Suprapubic skin (tissue), 4 donors: ENCODE results near the gene TAPBP. TPM values are rescaled to one million over a fixed set of nuclear protein-coding genes. Genes with fewer than 3 reads are reported as not detected.
A peak's percentile ranks its signal among the peaks of the same experiment; 100 is the strongest.
"Not testable (repeated sequence)": the region's sequence is repeated elsewhere in the genome, so short reads cannot be mapped to it uniquely, and the experiment has no call there.

ENCODE experiments used
- DNase-seq, 2 donors: peaks; one replicate each; pipeline ENCODE4 v3.0.0-alpha.2; 2019; ENCODE audit warnings: low spot score in 2 of 2
- H3K27ac ChIP-seq: fragments of 200-600 bp; sonication (generic); one replicate; pipeline ENCODE4 v1.5.1; 2019
- H3K27me3 ChIP-seq: fragments of 200-600 bp; sonication (generic); one replicate; pipeline ENCODE4 v1.5.1; 2019
- H3K36me3 ChIP-seq: fragments of 200-600 bp; sonication (generic); one replicate; pipeline ENCODE4 v1.5.1; 2019
- H3K4me1 ChIP-seq: fragments of 200-600 bp; sonication (generic); one replicate; pipeline ENCODE4 v1.5.1; 2019
- H3K4me3 ChIP-seq: fragments of 200-600 bp; sonication (generic); one replicate; pipeline ENCODE4 v1.5.1; 2019; ENCODE audit warnings: mild to moderate bottlenecking
- H3K9me3 ChIP-seq: fragments of 200-600 bp; sonication (generic); one replicate; pipeline ENCODE4 v1.5.1; 2019
- EP300 ChIP-seq: sonication (generic); formaldehyde crosslinking; IDR thresholded peaks from one replicate; pipeline ENCODE4 v1.6.1; 2017; ENCODE audit warnings: antibody characterized with exemption
- POLR2A ChIP-seq, 2 donors: fragments of 450-650 bp; IDR thresholded peaks; one replicate each; pipeline ENCODE4 v1.6.1; 2017; ENCODE audit warnings: antibody characterized with exemption in 2 of 2, mild to moderate bottlenecking in 2 of 2, moderate library complexity in 2 of 2
- POLR2AphosphoS5 ChIP-seq, 3 donors: sonication (generic); formaldehyde crosslinking; IDR thresholded peaks; one replicate each; pipeline ENCODE4 v1.6.1; 2017; ENCODE audit warnings: antibody characterized with exemption in 3 of 3
- WGBS: methylation state at CpG from one replicate; pipeline ENCODE4 v1.1.5; 2018; 5-methylcytosine and 5-hydroxymethylcytosine counted together
- total RNA-seq, 4 donors: library from RNA; depleted of rRNA; stranded (reverse); fragments of >200 nt; gene quantifications; one replicate each; pipeline ENCODE4 v1.1.0, GENCODE V29; 2016
- TF ChIP-seq, protein P1 (sequence below), 2 donors: fragments of 200-600 bp in 1 of 2; fragments of 450-650 bp in 1 of 2; sonication (generic) in 1 of 2; IDR thresholded peaks; one replicate each; pipeline ENCODE4 v1.5.1; 2016 to 2019; ENCODE audit warnings: antibody characterized with exemption in 2 of 2, mild to moderate bottlenecking in 1 of 2, moderate library complexity in 1 of 2

TAPBP gene
- 100 to 1,000 TPM in 3 of 4 donors, 10 to 100 TPM in 1; 91.5 to 132 (median 108) TPM for total RNA-seq

DNA sequence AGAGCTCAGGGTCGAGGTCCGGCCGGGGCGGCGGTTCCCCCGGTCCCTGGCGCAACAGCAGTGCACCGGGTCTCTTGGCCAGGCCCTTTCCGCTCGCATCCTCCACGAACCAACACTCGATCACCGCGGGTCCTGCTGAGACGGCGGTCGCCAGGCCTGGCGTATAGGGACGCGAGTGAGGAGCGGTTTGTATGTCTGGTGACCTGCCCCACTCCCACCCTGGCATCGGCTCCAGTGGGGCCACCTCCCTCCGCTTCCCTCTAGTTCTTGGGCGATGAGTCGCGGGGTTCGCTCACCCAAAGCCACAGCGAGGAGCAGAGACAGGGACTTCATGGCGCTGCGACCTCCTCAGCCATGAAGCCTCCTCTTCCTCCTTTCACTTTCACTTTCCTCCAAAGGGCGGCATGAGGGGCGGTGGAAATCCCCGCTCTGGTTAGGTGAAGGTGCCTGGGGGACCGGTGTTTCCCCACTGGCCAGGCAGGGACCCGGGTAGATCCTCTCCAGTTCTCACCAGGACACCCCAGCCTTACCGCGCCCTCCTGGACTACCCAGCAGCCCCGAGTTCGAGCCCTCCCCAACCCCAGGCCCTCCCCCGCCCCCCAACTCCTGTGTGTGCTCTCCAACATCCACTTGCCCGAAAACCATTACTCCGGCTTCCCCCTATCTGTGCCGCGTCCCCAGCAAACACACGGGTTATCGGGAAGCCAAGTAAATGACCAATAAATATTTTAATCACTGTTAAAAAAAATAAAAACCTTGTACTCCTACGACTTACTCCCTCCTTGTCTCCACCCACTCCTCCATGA lies at the start of gene TAPBP:
TSS of gene TAPBP (minus strand) at position 370 of the 806 bp plus-strand sequence. CDS start at position 333, 37 bp downstream.
- WGBS = 3% methylated on average over 35 of the region's 47 CpGs
- DNase-seq = peak; percentile 87
- H3K9me3 ChIP-seq = no peaks in the 10 kb centered on the region
- H3K36me3 ChIP-seq = peaks cover 2% of the 10 kb centered on the region
- TF ChIP-seq EP300 (no peak), POLR2A (IDR thresholded peaks at IDR 0.05) (no peak), POLR2AphosphoS5 (IDR thresholded peaks at IDR 0.05) (peak; percentile 27 to 66 (median 62))
- TF ChIP-seq, protein P1, sequence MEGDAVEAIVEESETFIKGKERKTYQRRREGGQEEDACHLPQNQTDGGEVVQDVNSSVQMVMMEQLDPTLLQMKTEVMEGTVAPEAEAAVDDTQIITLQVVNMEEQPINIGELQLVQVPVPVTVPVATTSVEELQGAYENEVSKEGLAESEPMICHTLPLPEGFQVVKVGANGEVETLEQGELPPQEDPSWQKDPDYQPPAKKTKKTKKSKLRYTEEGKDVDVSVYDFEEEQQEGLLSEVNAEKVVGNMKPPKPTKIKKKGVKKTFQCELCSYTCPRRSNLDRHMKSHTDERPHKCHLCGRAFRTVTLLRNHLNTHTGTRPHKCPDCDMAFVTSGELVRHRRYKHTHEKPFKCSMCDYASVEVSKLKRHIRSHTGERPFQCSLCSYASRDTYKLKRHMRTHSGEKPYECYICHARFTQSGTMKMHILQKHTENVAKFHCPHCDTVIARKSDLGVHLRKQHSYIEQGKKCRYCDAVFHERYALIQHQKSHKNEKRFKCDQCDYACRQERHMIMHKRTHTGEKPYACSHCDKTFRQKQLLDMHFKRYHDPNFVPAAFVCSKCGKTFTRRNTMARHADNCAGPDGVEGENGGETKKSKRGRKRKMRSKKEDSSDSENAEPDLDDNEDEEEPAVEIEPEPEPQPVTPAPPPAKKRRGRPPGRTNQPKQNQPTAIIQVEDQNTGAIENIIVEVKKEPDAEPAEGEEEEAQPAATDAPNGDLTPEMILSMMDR (IDR thresholded peaks at IDR 0.05) = no peak
- peaks cover 52% of the 10 kb centered on the region for H3K4me1 ChIP-seq
- no peaks in the 10 kb centered on the region for H3K27me3 ChIP-seq
- H3K27ac ChIP-seq = peak within 1 kb of the TSS; percentile 96
- peak within 1 kb of the TSS; percentile 81 for H3K4me3 ChIP-seq

DNA sequence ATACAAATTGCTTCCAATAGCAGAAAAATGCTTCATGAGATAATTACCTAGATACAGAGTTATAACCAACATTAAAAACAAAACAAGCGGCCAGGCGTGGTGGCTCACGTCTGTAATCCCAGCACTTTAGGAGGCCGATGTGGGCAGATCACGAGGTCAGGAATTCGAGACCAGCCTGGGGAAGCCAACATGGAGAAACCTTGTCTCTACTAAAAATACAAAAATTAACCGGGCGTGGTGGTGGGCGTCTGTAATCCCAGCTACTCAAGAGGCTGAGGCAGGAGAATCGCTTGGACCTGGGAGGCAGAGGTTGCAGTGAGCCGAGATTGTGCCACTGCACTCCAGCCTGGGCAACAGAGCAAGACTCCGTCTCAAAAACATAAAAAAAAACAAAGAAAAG lies 49.6 kb upstream of the TAPBP start:
- not testable (repeated sequence) for H3K4me3 ChIP-seq, H3K36me3 ChIP-seq, H3K9me3 ChIP-seq, H3K4me1 ChIP-seq, H3K27me3 ChIP-seq, H3K27ac ChIP-seq, DNase-seq
- WGBS = 88% methylated on average over 12 of the region's 12 CpGs

- Histone ChIP-seq H3K36me3 (no peaks in the 10 kb centered on the region), H3K4me1 (no peaks in the 10 kb centered on the region), H3K9me3 (no peaks in the 10 kb centered on the region), H3K27ac (no peak overlapping the region), H3K27me3 (no peaks in the 10 kb centered on the region), H3K4me3 (no peak overlapping the region)
- no peak for DNase-seq
- TF ChIP-seq, protein P1 (IDR thresholded peaks at IDR 0.05) = no peak
- no peak for TF ChIP-seq EP300
- no peak for TF ChIP-seq POLR2AphosphoS5 (IDR thresholded peaks at IDR 0.05)
- TF ChIP-seq POLR2A (IDR thresholded peaks at IDR 0.05) = no peak
Measured at GRCh38 chr6:33359331-33359730, 45.5 kb upstream of the TAPBP start.

GRCh38 chr6:33357160-33357871 lies 43.4 kb upstream of the TAPBP start:
- not testable (repeated sequence) for H3K4me3 ChIP-seq, H3K27me3 ChIP-seq, DNase-seq, H3K4me1 ChIP-seq, H3K36me3 ChIP-seq, H3K27ac ChIP-seq, H3K9me3 ChIP-seq
- 69% methylated on average over 13 of the region's 13 CpGs for WGBS

- Histone ChIP-seq H3K4me3 (no peak overlapping the region), H3K27ac (no peak overlapping the region), H3K36me3 (no peaks in the 10 kb centered on the region), H3K27me3 (no peaks in the 10 kb centered on the region), H3K4me1 (no peaks in the 10 kb centered on the region), H3K9me3 (no peaks in the 10 kb centered on the region)
- TF ChIP-seq EP300 (no peak), POLR2A (IDR thresholded peaks at IDR 0.05) (no peak), POLR2AphosphoS5 (IDR thresholded peaks at IDR 0.05) (no peak)
- TF ChIP-seq, protein P1 (IDR thresholded peaks at IDR 0.05) = no peak
- no peak for DNase-seq
- WGBS = 34% methylated on average over 3 of the region's 3 CpGs
Measured at GRCh38 chr6:33356295-33356694, 42.4 kb upstream of the TAPBP start.

DNA sequence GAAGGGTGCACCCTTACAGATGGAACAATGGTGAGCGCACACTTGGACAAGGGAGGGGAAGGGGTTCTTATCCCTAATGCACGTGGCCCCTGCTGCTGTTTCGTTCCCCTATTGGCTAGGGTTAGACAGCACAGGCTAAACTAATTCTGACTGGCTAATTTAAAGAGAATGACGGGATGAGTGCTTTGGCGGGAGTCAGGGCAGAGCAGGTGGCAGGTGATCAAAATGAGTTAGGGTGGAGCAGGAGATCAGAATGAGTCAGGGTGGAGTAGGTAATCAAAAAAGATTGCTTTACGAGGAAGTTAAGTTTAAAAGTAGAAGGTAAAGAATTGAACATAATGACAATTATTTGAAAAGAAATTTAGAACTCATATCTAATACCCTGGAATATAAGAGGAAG lies 42.0 kb upstream of the TAPBP start:
- 56% methylated on average over 6 of the region's 6 CpGs for WGBS
- H3K36me3 ChIP-seq, H3K27me3 ChIP-seq, H3K4me1 ChIP-seq, DNase-seq, H3K4me3 ChIP-seq, H3K27ac ChIP-seq, H3K9me3 ChIP-seq: not testable (repeated sequence)
